Lower leg skin (tissue), 3 donors: ENCODE results near the gene MS4A10.

ENCODE experiments used
- CTCF ChIP-seq, 3 donors: fragments of 450-650 bp; IDR thresholded peaks; one replicate each; pipeline ENCODE4 v1.5.1; 2016; ENCODE audit warnings: antibody characterized with exemption in 3 of 3, mild to moderate bottlenecking in 3 of 3, moderate library complexity in 2 of 3
- POLR2A ChIP-seq, 2 donors: fragments of 450-650 bp; IDR thresholded peaks; one replicate each; pipeline ENCODE4 v1.6.1; 2016 to 2017; ENCODE audit warnings: antibody characterized with exemption in 2 of 2, mild to moderate bottlenecking in 1 of 2, moderate library complexity in 1 of 2

- TF ChIP-seq CTCF (IDR thresholded peaks at IDR 0.05) (no peak), POLR2A (IDR thresholded peaks at IDR 0.05) (no peak)
These were observed 31.8 kb upstream of the MS4A10 start for GRCh38 chr11:60753309-60753708.
